Type B pancreatic cell (in vitro differentiated cells): Measurements from ENCODE around the gene MTCL3.
A peak's percentile ranks its signal among the peaks of the same experiment; 100 is the strongest.

Source experiments
- DNase-seq: peaks from one replicate; pipeline ENCODE4 v3.0.0; 2021; ENCODE audit warnings: mixed read lengths; ENCODE audit not compliant: unreplicated experiment; ENCODE audit errors: extremely low spot score
- H3K27ac Mint-ChIP-seq: 2 replicates; pipeline ENCODE4 v1.8.0; 2021; ENCODE audit warnings: mild to moderate bottlenecking, mixed read lengths
- H3K27me3 Mint-ChIP-seq: 2 replicates; pipeline ENCODE4 v1.8.0; 2021; ENCODE audit warnings: mixed read lengths
- H3K36me3 Mint-ChIP-seq: 2 replicates; pipeline ENCODE4 v1.8.0; 2021; ENCODE audit warnings: mixed read lengths
- H3K4me1 Mint-ChIP-seq: one replicate; pipeline ENCODE4 v1.8.0; 2021; ENCODE audit warnings: mixed read lengths; ENCODE audit not compliant: unreplicated experiment
- H3K4me3 Mint-ChIP-seq: 2 replicates; pipeline ENCODE4 v1.8.0; 2021; ENCODE audit warnings: mild to moderate bottlenecking, mixed read lengths
- H3K9me3 Mint-ChIP-seq: 2 replicates; pipeline ENCODE4 v1.8.0; 2021; ENCODE audit warnings: mixed read lengths
- TF ChIP-seq, protein P1 (sequence below): fragments of 200-600 bp; sonication (generic); conservative IDR thresholded peaks from 2 replicates; pipeline ENCODE4 v1.5.0; 2021; ENCODE audit warnings: antibody characterized with exemption, mild to moderate bottlenecking

The MTCL3 gene

GRCh38 chr6:127471379-127472255, 47.5 kb downstream of the MTCL3 start:
- no peak overlapping the region for H3K27ac Mint-ChIP-seq
- no peaks in the 10 kb centered on the region for H3K27me3 Mint-ChIP-seq
- no peak for DNase-seq
- TF ChIP-seq, protein P1, sequence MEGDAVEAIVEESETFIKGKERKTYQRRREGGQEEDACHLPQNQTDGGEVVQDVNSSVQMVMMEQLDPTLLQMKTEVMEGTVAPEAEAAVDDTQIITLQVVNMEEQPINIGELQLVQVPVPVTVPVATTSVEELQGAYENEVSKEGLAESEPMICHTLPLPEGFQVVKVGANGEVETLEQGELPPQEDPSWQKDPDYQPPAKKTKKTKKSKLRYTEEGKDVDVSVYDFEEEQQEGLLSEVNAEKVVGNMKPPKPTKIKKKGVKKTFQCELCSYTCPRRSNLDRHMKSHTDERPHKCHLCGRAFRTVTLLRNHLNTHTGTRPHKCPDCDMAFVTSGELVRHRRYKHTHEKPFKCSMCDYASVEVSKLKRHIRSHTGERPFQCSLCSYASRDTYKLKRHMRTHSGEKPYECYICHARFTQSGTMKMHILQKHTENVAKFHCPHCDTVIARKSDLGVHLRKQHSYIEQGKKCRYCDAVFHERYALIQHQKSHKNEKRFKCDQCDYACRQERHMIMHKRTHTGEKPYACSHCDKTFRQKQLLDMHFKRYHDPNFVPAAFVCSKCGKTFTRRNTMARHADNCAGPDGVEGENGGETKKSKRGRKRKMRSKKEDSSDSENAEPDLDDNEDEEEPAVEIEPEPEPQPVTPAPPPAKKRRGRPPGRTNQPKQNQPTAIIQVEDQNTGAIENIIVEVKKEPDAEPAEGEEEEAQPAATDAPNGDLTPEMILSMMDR = no peak
- no peak overlapping the region for H3K4me3 Mint-ChIP-seq
- H3K36me3 Mint-ChIP-seq = peaks cover 7% of the 10 kb centered on the region
- no peaks in the 10 kb centered on the region for H3K9me3 Mint-ChIP-seq
- no peaks in the 10 kb centered on the region for H3K4me1 Mint-ChIP-seq

DNA sequence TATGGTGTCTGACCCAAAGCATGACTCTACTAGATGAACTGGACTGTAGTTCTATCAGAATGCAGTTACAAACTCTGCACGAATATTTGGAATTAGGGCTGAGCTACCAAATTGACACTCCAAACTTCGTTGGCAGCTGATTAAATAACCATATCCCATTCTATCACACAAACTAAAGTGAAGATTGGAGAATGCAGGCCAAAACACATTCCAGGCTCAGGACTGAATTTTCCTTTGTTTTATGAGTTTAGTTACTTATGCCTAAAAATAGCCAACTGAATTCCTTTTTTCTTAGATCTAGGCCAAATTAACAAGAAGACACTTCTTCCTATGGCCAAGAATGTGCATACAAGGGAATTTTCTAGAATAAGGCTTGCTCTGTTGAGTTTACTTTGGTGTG, 50.2 kb downstream of the MTCL3 start:
- H3K36me3 Mint-ChIP-seq = no peaks in the 10 kb centered on the region
- H3K4me3 Mint-ChIP-seq = no peak overlapping the region
- TF ChIP-seq, protein P1 = no peak
- H3K9me3 Mint-ChIP-seq = no peaks in the 10 kb centered on the region
- H3K27ac Mint-ChIP-seq = no peak overlapping the region
- no peak for DNase-seq
- no peaks in the 10 kb centered on the region for H3K4me1 Mint-ChIP-seq
- no peaks in the 10 kb centered on the region for H3K27me3 Mint-ChIP-seq

GRCh38 chr6:127466416-127466815, 52.7 kb downstream of the MTCL3 start:
- no peaks in the 10 kb centered on the region for H3K36me3 Mint-ChIP-seq
- H3K27ac Mint-ChIP-seq = no peak overlapping the region
- H3K4me3 Mint-ChIP-seq = no peak overlapping the region
- H3K27me3 Mint-ChIP-seq = no peaks in the 10 kb centered on the region
- no peak for DNase-seq
- TF ChIP-seq, protein P1 = no peak
- no peaks in the 10 kb centered on the region for H3K9me3 Mint-ChIP-seq
- H3K4me1 Mint-ChIP-seq = no peaks in the 10 kb centered on the region

- Mint-ChIP-seq H3K4me3 (no peak overlapping the region), H3K27ac (no peak overlapping the region), H3K36me3 (no peaks in the 10 kb centered on the region), H3K4me1 (no peaks in the 10 kb centered on the region), H3K9me3 (no peaks in the 10 kb centered on the region), H3K27me3 (no peaks in the 10 kb centered on the region)
- TF ChIP-seq, protein P1 = peak; percentile 89
- no peak for DNase-seq
Measured at GRCh38 chr6:127464881-127465459, 54.2 kb downstream of the MTCL3 start.

DNA sequence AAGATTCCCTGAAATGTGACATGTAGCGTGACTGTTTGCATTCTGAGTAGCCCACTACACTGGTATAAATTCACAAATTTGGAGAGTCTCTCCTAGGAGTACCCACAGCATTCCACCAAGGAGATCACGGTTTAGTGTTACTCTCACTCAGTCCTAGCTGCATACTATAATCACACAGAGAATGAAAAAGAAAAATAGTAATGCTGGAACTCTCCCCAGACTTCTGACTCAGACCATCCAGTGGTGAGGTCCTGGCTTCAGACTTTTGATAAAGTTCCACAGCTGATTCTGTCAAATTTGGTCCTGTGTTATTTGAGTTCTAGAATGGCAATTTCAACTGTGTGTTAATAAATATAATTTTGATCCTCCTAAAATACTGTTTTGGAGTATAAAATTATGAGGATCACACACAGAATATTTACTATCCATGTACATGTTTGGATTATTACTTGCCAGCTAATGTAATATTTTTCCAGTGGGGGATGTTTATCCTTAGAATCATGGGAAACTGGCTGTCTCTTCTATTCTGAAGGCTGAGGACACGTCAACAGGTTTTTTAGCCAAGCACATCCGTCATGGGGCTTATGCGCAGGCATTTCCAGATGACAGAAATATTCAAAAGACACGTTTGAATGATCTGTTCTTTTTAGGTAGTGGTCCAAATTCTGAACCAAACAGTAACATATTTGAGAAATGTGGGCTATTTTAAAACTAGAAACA, 54.8 kb downstream of the MTCL3 start:
- no peak for DNase-seq
- no peak overlapping the region for H3K4me3 Mint-ChIP-seq
- TF ChIP-seq, protein P1 = no peak
- no peaks in the 10 kb centered on the region for H3K36me3 Mint-ChIP-seq
- no peaks in the 10 kb centered on the region for H3K27me3 Mint-ChIP-seq
- H3K9me3 Mint-ChIP-seq = no peaks in the 10 kb centered on the region
- H3K4me1 Mint-ChIP-seq = peaks cover 6% of the 10 kb centered on the region
- no peak overlapping the region for H3K27ac Mint-ChIP-seq
